HUES48 (cell line): Measurements from ENCODE around the gene CPLX4.

ENCODE experiments used
- H3K27ac ChIP-seq: one replicate; pipeline ENCODE4 v1.7.0; 2013; ENCODE audit warnings: low read depth, low read length, inconsistent platforms
- H3K27me3 ChIP-seq: 2 replicates; pipeline ENCODE4 v1.6.1; 2013; ENCODE audit warnings: mild to moderate bottlenecking, low read length; ENCODE audit not compliant: control insufficient read depth, insufficient read depth
- H3K36me3 ChIP-seq: 2 replicates; pipeline ENCODE4 v1.6.1; 2013; ENCODE audit warnings: low read length; ENCODE audit not compliant: control insufficient read depth, insufficient read depth
- H3K4me1 ChIP-seq: 2 replicates; pipeline ENCODE4 v1.6.1; 2013; ENCODE audit warnings: mild to moderate bottlenecking, low read length; ENCODE audit not compliant: control insufficient read depth, insufficient read depth
- H3K4me3 ChIP-seq: 2 replicates; pipeline ENCODE4 v1.5.1; 2013; ENCODE audit warnings: mild to moderate bottlenecking, low read depth, low read length
- H3K9ac ChIP-seq: 2 replicates; pipeline ENCODE4 v1.6.1; 2013; ENCODE audit warnings: mild to moderate bottlenecking, low read depth, low read length, moderate library complexity
- H3K9me3 ChIP-seq: 2 replicates; pipeline ENCODE4 v1.6.1; 2013; ENCODE audit warnings: low read length; ENCODE audit not compliant: control insufficient read depth, insufficient read depth

Gene CPLX4

GRCh38 chr18:59308248-59308937, 10.1 kb downstream of the CPLX4 start:
- no peak overlapping the region for H3K27ac ChIP-seq
- peaks cover 46% of the 10 kb centered on the region for H3K27me3 ChIP-seq
- H3K9me3 ChIP-seq = no peaks in the 10 kb centered on the region
- H3K4me1 ChIP-seq = no peaks in the 10 kb centered on the region
- no peak overlapping the region for H3K9ac ChIP-seq
- no peaks in the 10 kb centered on the region for H3K36me3 ChIP-seq
- peak overlapping the region; percentile 47 for H3K4me3 ChIP-seq

DNA sequence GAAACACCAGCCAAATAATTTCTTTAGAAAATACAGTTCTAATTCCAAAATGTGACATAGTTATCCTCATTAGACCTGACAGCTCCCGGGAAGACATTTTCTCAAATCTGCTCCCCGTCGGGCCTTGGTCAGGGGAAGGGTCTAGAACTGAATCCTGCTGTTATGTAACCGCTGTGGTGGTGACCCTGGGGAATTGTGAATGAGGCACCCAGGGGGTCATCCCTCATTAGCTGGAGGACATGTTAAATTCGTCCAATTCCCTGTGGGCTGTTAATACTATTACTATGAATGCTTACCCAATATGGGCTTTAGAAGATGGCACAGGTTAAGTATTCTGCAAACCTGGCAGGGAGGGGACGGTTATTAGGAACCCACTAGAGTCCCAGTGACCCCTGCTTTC, 11.8 kb downstream of the CPLX4 start:
- Histone ChIP-seq H3K36me3 (no peaks in the 10 kb centered on the region), H3K4me3 (no peak overlapping the region), H3K4me1 (no peaks in the 10 kb centered on the region), H3K9me3 (no peaks in the 10 kb centered on the region), H3K27ac (no peak overlapping the region), H3K9ac (no peak overlapping the region), H3K27me3 (peaks cover 43% of the 10 kb centered on the region)

DNA sequence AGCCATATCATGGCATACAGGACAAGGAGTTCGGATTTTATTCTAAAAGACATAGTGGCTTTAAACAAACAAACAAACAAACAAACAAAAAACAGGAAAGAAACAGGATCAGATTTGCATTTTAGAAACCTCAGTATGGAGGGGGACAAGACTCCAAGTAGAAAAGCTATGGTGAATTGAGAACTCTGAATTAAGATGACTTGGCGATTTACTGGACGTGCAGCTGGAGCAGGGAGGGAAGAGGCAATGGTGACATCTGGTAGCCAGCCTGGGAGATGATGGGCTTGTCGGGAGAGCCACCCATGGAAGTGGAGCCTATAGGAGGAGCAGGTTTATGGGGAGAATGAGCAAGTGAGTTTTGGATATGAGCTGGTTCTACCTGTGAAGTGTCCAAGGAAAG, 13.2 kb downstream of the CPLX4 start:
- Histone ChIP-seq H3K27ac (no peak overlapping the region), H3K4me1 (no peaks in the 10 kb centered on the region), H3K9ac (no peak overlapping the region), H3K4me3 (no peak overlapping the region), H3K36me3 (no peaks in the 10 kb centered on the region), H3K9me3 (no peaks in the 10 kb centered on the region), H3K27me3 (peaks cover 35% of the 10 kb centered on the region)

GRCh38 chr18:59303656-59304195, 14.7 kb downstream of the CPLX4 start:
- H3K27me3 ChIP-seq = peaks cover 23% of the 10 kb centered on the region
- H3K27ac ChIP-seq = no peak overlapping the region

GRCh38 chr18:59303006-59303405, 15.4 kb downstream of the CPLX4 start:
- H3K4me1 ChIP-seq = no peaks in the 10 kb centered on the region
- H3K9ac ChIP-seq = no peak overlapping the region
- H3K27me3 ChIP-seq = peaks cover 19% of the 10 kb centered on the region
- no peak overlapping the region for H3K27ac ChIP-seq
- H3K4me3 ChIP-seq = no peak overlapping the region
- no peaks in the 10 kb centered on the region for H3K9me3 ChIP-seq
- H3K36me3 ChIP-seq = no peaks in the 10 kb centered on the region

More at GRCh38 chr18:59303656-59304195, 14.7 kb downstream of the CPLX4 start:
- no peaks in the 10 kb centered on the region for H3K9me3 ChIP-seq
- no peaks in the 10 kb centered on the region for H3K36me3 ChIP-seq
- H3K4me1 ChIP-seq = no peaks in the 10 kb centered on the region
- H3K4me3 ChIP-seq = no peak overlapping the region
- no peak overlapping the region for H3K9ac ChIP-seq

GRCh38 chr18:59301929-59302328, 16.5 kb downstream of the CPLX4 start:
- Histone ChIP-seq H3K27ac (no peak overlapping the region), H3K9ac (no peak overlapping the region), H3K27me3 (peaks cover 12% of the 10 kb centered on the region), H3K36me3 (no peaks in the 10 kb centered on the region), H3K4me1 (no peaks in the 10 kb centered on the region), H3K4me3 (no peak overlapping the region), H3K9me3 (no peaks in the 10 kb centered on the region)

- Histone ChIP-seq H3K9ac (no peak overlapping the region), H3K27ac (no peak overlapping the region), H3K4me3 (no peak overlapping the region), H3K4me1 (no peaks in the 10 kb centered on the region), H3K9me3 (no peaks in the 10 kb centered on the region), H3K36me3 (no peaks in the 10 kb centered on the region), H3K27me3 (peaks cover 8% of the 10 kb centered on the region)
These were observed 17.7 kb downstream of the CPLX4 start for GRCh38 chr18:59300676-59301285.

GRCh38 chr18:59298871-59299270, 19.6 kb downstream of the CPLX4 start:
- no peaks in the 10 kb centered on the region; the same call in 1 of the 2 replicates for H3K27me3 ChIP-seq
- H3K27ac ChIP-seq = no peak overlapping the region
- no peak overlapping the region for H3K4me3 ChIP-seq
- no peak overlapping the region for H3K9ac ChIP-seq
- H3K4me1 ChIP-seq = no peaks in the 10 kb centered on the region
- H3K36me3 ChIP-seq = no peaks in the 10 kb centered on the region
- no peaks in the 10 kb centered on the region for H3K9me3 ChIP-seq

- Histone ChIP-seq H3K27ac (no peak overlapping the region), H3K4me3 (no peak overlapping the region), H3K9me3 (no peaks in the 10 kb centered on the region), H3K27me3 (peaks cover 3% of the 10 kb centered on the region; the same call in 1 of the 2 replicates), H3K9ac (no peak overlapping the region), H3K4me1 (no peaks in the 10 kb centered on the region), H3K36me3 (no peaks in the 10 kb centered on the region)
These were observed 25.1 kb downstream of the CPLX4 start for GRCh38 chr18:59293317-59293716.

DNA sequence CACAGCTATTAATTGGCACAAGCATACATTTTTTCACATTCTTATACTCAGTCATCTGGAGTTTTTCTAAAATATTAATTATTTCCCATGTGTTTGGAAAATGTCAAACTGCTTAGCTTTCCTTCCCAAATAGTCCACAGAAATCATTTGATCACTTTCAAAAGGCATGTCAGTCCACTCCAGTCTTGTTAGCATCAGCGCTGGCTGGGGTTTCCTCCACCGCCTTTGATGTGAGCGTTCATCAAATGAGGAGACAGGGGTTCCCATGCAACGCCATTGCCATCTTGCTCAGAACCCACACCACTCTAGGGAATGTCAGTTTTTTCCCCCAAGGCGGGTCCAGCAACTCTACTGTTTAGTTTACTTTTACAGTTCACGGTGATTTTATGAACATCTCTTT, 32.1 kb downstream of the CPLX4 start:
- no peaks in the 10 kb centered on the region for H3K36me3 ChIP-seq
- H3K9me3 ChIP-seq = no peaks in the 10 kb centered on the region
- no peak overlapping the region for H3K4me3 ChIP-seq
- H3K4me1 ChIP-seq = no peaks in the 10 kb centered on the region
- peaks cover 14% of the 10 kb centered on the region for H3K27me3 ChIP-seq
- no peak overlapping the region for H3K9ac ChIP-seq
- no peak overlapping the region for H3K27ac ChIP-seq

DNA sequence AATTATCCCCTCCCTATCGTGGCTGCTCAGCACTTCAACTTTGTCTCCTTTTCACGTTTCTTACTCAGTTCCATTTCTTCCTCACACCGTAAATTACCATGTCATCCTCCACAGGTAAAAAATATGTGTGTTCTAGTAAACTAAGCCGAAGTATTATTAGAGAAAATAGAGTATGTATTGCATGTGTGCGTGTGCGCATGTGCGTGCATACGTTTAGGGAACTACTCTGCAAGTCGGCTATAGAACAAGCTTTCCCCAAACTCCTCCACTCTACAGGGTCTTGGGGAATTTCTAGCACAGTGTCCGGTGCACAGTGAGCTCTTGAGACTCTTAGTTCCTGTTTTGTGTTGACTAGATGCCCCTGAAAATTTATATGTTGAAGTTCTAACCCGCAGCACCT, 36.1 kb downstream of the CPLX4 start:
- H3K4me3 ChIP-seq = no peak overlapping the region
- peaks cover 52% of the 10 kb centered on the region for H3K27me3 ChIP-seq

More for the DNA sequence above, 36.1 kb downstream of the CPLX4 start:
- no peak overlapping the region for H3K27ac ChIP-seq
- H3K4me1 ChIP-seq = no peaks in the 10 kb centered on the region
- no peak overlapping the region for H3K9ac ChIP-seq
- H3K36me3 ChIP-seq = no peaks in the 10 kb centered on the region
- no peaks in the 10 kb centered on the region for H3K9me3 ChIP-seq
